Measurements from ENCODE around the gene PRR18. TPM values are rescaled to one million over a fixed set of nuclear protein-coding genes. Genes with fewer than 3 reads are reported as not detected.

Gene PRR18
- total RNA-seq, 1 donor from 2014 or later, result not detected

DNA sequence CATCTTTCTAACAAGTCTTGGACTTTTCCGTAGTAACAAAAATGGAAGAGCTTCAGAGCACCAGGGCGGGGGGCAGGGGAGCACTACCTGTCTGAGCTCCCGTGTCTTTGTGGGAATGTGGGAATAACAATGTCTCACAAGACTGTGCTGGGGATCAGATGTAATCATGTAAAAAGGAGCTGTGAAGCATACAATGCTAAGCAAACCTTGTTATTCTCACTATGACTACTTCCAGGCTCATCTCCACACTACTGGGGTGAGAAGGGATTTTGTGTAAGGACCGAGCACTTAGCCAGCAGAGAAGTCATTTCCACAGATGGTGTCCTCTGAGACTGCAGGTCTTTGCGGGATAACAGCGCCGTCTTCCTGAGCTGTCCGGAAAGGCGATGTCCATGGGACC is 27.1 kb downstream of the PRR18 start:
- intact Hi-C loops (cut with micrococcal nuclease), result loop anchor here (10.0 kb wide), 1 partner anchor 246 kb away; no protein-coding TSS in a partner anchor

DNA sequence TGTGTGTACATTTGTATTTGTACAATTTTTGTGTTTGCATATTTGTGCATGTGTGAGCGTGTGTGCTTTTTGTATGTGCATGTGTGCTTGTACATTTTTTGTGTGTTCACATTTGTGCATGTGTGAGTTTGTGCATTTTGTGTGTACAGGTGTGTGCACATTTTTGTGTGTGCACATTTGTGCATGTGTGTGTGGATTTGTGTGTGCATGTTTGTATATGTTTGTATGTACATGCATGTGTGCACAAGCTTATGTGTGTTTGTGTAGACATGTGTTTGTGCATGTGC is 28.9 kb downstream of the PRR18 start:
- intact Hi-C loops (cut with micrococcal nuclease), result no loop called here

DNA sequence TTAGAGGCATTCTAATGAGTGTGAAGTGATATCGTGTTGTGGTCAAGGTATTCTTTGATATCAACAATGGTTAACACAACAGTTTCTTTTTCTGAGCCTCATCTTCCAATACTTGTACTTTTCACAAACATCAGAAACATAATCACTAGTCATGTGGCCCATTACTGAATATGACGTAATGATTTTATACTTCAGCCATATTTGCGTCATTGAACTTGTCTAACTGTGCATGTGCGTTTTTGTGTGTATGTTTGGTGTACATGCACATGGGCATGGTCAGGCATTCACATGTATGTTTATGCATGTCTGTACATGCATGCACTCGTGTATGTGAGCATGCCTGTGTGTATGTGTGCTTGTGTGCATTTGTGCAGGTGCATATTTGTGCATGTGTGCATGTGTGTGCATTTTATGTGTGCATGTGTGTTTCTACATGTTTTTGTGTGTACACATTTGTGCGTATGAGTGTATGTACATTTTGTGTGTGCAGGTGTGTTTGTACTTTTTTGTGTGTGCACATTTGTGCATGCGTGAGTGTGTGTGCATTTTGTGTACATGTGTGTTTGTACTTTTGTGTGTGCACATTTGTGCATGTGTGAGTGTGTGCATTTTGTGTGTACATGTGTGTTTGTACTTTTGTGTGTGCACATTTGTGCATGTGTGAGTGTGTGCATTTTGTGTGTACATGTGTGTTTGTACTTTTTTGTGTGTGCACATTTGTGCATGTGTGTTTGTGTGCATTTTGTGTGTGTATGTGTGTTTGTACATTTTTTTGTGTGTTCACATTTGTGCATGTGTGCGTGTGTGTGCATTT is 29.4 kb downstream of the PRR18 start:
- intact Hi-C loops (cut with micrococcal nuclease), result no loop called here

DNA sequence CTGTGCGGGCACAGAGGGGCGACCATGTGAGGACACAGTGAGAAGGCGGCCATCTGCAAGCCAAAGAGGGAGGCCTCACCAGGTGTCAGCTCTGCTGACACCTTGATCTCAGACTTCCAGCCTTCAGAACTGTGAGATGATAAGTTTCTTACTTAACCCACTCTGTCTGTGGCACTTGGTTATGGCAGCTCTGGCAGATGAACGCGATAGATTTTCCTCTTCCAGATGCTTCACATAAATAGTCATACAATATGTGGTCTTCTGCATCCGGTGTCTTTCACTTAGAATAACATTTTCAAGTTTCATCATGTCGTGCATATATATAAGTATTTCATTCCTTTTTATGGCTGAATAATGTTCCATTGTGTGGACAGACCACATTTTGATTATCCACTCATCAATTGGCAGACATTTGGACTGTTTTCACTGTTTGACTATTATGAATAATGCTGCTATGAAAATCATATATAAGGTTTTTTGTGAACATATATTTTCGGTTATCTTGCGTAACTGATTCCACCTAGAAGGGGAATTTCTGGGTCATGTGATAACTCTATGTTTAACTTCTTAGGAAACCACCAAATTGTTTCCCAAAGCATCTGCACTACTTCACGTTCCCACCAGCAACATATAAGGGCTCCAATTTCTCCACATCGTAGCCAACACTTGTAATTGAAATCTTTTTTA is 30.2 kb downstream of the PRR18 start:
- intact Hi-C loops (cut with micrococcal nuclease), result no loop called here

DNA sequence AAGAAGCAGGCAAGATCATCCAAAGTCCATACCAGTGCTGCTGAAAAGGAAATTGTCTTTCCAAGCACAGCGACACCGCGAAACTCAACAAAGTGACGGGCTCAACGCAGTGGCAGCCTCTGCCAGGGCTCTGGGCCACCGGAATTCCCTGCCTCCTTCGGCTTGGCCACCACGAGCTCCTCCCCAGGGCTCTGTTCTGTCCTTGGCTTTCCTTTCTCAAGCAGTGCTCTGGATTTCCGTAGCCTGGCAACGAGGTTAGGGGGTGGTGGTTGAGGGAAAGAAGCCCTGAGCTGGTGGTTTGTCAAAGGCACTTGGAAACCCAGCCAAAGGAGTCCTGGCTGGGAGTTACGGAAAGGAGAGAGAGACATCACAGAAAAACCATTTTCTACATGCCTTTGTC is 31.2 kb downstream of the PRR18 start:
- intact Hi-C loops (cut with micrococcal nuclease), result no loop called here

DNA sequence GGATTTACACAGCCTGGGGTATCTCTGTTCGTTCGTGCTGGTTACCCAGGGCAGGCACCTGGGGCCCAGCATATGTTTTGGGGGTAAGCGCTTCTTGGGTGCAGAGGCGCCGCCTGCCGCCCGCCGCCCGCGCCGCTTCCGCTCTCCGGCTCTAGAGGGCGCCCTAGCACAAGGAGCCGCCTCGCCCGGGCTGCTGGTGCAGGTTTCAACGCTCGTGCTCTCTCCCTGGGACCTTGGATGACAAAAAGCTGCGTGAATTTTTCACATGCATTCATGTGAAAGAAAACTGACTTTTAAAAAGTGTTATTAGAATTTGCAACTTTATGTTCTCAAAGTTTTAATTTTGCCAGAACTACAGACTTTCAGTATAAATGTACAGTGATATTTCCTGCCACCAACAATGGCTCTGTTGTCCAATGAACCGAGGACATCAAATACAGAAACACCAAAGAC is 32.5 kb downstream of the PRR18 start:
- intact Hi-C loops (cut with micrococcal nuclease), result loop anchor here (1.0 to 2.0 kb wide), 3 partner anchors 108 to 351 kb away; partner anchors contain the start of gene RPS6KA2

- intact Hi-C loops (cut with micrococcal nuclease), result loop anchor here (1.0 to 2.0 kb wide), 3 partner anchors 108 to 352 kb away; partner anchors contain the start of gene RPS6KA2
Observed at GRCh38 chr6:166274739-166275370, 33.3 kb downstream of the PRR18 start.

GRCh38 chr6:166274163-166274562 is 34.0 kb downstream of the PRR18 start:
- intact Hi-C loops (cut with micrococcal nuclease), result loop anchor here (2.0 kb wide), 1 partner anchor 353 kb away; the partner anchor contains the start of gene RPS6KA2

DNA sequence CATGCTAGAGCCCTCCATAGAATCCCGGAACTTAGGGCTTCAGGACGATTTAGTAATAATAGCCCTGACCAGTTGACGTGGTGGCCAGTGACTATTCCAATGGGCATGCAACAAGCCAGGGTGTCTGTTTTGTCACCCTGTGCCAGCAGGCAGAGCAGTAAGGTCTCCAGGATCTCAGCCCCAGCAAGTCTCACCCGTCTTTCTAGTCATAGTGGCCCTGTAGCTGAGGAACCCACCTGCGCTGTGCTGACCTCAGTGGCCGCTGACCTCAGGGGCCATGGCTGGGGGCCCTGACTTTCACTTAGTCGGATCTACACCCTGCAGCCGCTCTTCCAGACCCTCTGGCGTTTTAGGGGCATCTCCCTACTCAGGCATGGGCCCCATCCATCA is 36.8 kb downstream of the PRR18 start:
- intact Hi-C loops (cut with micrococcal nuclease), result no loop called here

GRCh38 chr6:166270706-166271375 is 37.4 kb downstream of the PRR18 start:
- intact Hi-C loops (cut with micrococcal nuclease), result no loop called here

- intact Hi-C loops (cut with micrococcal nuclease), result no loop called here
Observed at GRCh38 chr6:166269301-166270039, 38.7 kb downstream of the PRR18 start.

GRCh38 chr6:166268431-166268830 is 39.8 kb downstream of the PRR18 start:
- intact Hi-C loops (cut with micrococcal nuclease), result no loop called here

DNA sequence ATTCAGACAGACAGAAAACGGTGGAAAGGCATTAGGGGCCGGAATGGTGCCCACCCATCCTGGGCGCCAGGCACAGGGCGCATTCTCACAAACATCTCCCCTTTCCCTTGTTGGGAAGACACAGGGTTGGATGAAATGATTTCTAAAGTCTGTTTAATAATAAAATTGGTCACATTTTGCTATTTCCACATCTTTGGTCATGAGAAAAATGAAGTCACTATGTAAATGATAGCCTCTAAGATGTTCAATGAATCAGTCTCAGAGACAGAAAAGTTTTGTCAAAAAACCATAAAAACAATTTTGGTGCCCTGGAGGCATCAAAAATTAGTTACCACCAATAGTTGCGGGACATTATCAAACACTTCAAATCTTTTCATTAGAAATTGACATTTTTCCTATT is 40.7 kb downstream of the PRR18 start:
- intact Hi-C loops (cut with micrococcal nuclease), result no loop called here

DNA sequence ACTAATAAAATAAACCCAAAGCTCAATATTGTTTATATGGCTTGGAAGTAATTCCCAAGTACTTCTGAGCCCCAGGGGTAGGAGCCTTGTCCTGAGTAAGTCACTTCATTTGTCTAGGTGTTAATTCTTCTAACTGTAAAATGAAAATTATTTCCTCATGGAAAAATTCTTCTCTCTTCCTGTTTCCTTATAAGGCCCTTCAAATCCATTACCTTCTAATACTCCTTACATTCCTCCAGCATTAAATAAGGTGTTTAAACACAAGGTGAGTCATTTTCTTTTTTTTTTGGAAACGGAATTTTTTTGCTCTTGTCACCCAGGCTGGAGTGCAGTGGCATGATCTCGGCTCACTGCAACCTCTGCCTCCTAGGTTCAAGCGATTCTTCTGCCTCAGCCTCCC is 41.9 kb downstream of the PRR18 start:
- intact Hi-C loops (cut with micrococcal nuclease), result no loop called here

DNA sequence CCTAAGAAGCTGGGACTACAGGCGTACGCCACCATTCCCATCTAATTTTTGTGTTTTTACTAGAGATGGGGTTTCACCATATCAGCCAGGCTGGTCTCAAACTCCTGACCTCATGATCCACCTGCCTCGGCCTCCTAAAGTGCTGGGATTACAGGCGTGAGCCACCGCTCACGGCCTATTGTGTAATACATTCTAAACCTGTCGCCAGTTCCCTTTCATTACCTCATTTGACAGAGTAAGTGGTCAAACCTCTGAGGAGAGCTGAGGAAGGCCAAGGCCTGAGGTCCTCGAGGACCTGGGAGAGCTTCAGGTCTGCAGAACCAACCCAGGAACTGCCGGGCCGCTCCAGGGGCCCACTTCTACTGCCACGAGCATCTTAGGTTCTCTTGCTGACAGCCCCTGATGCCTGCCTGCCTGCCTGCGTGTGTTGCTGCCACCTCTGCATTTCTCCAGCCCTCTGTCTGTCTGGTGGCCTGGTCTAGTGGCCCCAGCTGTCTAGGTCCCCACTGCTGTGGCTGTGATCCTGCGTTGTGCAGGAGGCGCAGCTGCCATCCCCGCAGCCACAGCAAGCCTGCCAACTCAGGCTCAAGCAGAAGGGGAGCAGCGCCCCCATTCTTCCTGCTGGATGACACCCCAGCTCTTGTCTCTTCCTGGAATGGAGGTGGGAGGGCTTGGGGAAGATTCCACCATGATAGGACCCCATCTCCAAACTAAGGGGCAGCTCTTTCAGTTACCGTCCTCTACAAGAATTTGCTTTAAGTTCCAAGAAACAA is 45.3 kb downstream of the PRR18 start:
- intact Hi-C loops (cut with micrococcal nuclease), result no loop called here

- intact Hi-C loops (cut with micrococcal nuclease), result loop anchor here (1.0 to 2.0 kb wide), 2 partner anchors 15 to 25 kb away; no protein-coding TSS in a partner anchor
Observed at GRCh38 chr6:166259296-166259977, 48.8 kb downstream of the PRR18 start.

- intact Hi-C loops (cut with micrococcal nuclease), result loop anchor here (1.0 to 2.0 kb wide), 2 partner anchors 15 to 24 kb away; no protein-coding TSS in a partner anchor
Observed at GRCh38 chr6:166258854-166259276, 49.3 kb downstream of the PRR18 start.

GRCh38 chr6:166257911-166258318 is 50.3 kb downstream of the PRR18 start:
- intact Hi-C loops (cut with micrococcal nuclease), result loop anchor here (2.0 kb wide), 1 partner anchor 23 kb away; no protein-coding TSS in a partner anchor
